Activated CD4-positive, CD25-positive, alpha-beta regulatory T cell treated with anti-CD3 and anti-CD28 coated beads, Interleukin-2, amount 50 U/mL, for 24 hours (primary cell): Measurements from ENCODE around the gene DYNLT5.
"Not testable (repeated sequence)": the region's sequence is repeated elsewhere in the genome, so short reads cannot be mapped to it uniquely, and the experiment has no call there.

Experiments
- ATAC-seq, 2 donors: fragments of 150-1000 bp; cut with Tn5 transposase; one replicate each; pipeline ENCODE4 v1.10.0; 2021; ENCODE audit warnings: mild to moderate bottlenecking in 1 of 2, moderate library complexity in 1 of 2

The DYNLT5 gene

DNA sequence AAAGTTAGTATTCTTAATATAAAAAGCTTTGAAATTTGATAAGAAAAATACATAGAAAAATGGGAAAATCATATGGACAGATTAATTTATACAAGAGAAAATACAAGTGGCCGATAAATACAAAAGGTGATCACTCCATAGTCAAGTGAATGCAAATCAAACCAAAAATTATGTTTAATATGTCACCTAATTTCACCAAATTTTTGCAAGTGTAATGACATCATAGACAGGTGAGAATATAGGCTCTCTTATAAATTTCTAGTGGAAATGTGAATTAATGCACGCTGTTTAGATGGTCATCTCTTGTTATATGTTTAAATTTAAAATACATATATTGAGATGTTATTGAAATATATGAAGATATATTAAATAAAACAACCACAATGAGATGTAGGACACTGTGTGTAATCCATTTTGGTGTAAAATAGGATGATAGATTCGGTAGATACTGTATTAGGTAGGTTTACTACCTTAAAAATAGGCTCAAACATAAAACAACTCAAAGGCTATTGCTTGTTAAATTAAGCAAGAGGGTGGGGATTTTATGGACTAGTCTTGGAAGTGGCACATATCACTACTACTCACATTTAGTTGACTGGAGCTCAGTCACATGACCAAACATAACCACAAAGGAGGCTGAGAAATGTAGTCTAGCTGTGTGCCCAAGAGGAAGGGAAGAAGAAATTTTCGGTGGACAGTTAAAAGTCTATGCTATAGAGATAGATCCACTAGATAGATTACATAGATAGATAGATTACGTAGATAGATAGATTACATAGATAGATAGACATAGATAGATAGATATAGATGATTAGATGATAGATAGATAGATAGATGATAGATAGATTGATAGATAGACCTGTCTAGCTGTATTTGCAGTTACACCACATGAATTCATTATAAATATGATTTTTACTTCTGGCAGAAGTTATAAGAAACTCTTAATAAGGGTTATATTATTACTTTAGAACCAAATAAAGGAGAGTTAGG, 39.7 kb downstream of the DYNLT5 start:
- no peak for ATAC-seq

DNA sequence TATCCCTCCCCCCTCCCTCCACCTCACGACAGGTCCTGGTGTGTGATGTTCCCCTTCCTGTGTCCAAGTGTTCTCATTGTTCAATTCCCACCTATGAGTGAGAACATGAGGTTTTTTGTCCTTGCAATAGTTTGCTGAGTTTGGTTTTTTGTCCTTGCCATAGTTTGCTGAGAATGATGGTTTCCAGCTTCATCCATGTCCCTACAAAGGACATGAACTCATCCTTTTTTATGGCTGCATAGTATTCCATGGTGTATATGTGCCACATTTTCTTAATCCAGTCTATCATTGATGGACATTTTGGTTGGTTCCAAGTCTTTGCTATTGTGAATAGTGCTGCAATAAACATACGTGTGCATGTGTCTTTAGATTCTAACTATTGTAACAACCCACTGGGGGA, 43.6 kb downstream of the DYNLT5 start:
- not testable (repeated sequence) for ATAC-seq

DNA sequence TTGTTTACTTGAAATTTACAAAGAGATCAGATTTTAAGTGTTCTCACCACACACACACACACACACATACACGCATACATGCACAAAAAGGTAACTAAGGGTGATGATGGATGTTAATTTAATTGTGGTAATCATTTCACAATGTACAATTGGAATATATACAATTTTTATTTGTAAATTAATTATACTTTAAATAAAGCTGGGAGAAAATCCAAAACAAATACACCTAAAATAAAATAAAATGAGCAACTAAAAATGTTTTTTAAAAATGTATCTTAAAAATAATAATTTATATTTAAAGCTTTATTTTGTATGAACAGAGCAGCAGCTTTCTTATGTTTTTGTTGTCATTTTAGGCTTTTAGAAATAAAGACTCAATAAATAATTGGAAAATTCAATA, 57.0 kb downstream of the DYNLT5 start:
- no peak for ATAC-seq

DNA sequence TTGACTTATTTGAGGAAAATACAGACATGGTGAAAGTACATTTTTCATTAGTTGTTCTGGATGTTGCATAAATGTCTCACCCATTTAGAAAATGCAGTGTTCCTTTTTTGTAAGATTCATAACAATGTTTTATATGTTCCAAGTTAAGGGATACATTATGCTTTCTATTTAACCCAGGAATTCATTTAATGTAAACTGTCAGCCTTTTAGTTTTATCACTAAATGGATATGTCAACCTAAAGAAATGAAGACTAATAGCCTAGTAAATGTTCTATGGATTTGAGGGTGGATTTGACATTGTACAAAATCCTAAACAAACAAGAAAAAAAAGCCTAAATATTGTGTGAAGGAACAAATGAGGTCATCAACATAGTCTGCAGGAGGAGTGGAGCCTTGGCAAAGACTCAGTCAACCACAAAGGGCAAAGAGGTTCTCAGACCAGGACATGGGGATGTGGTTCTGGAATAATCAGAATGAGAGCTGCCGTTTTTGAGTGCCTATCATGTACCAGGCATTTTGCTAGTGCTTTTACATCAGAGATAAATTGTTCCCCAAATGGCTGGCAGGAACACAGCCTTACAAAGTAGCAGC, 57.6 kb downstream of the DYNLT5 start:
- no peak for ATAC-seq

DNA sequence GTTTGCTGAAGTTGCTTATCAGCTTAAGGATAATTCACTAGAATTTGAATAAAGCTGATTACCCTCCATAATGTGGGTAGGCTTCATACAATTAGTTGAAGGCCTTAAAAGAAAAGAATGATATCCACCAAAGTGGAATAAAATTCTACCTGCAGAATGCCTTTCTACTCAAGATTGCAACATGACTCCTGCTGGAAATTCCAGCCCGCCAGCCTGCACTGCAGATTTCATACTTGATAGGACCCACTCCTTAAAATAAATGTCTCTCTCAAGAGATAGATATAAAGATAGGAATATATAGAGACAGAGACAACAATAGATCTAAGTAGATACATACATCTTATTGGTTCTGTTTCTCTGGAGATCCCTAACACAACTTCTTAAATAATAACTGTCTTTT, 72.5 kb downstream of the DYNLT5 start:
- no peak for ATAC-seq
